ENCODE data around the gene DHRS7B. TPM values are rescaled to one million over a fixed set of nuclear protein-coding genes. Genes with fewer than 3 reads are reported as not detected.

Gene DHRS7B
- total RNA-seq, 1 donor from 2014 or later: 24.7 TPM

DNA sequence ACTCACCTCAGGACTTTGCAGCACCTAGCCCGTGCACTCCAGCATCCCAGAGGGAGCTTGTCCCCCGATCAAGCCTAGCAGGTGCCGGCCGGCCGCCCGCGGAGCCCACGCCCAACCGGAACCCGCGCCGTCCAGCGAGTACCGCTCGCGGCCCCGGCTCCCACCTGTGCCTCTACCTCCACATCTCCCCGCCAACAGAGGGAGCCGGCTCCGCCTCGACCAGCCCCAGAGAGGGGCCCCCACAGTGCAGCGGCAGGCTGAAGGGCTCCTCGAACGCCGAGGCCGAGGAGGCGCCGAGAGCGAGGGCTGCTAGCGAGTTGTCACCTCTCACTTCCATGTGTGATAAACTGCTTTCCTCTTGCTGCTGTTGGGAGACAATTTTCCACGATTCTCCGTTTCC, 41.1 kb upstream of the DHRS7B start:
- Histone ChIP-seq H3K4me3 (ENCODE audit: low read depth, low read length) (no peak overlapping the region), H3K36me3 (ENCODE audit: control insufficient read depth, insufficient read depth, low read length) (no peaks in the 10 kb centered on the region), H3K27me3 (ENCODE audit: control insufficient read depth, insufficient read depth, low read length) (no peaks in the 10 kb centered on the region)
- no peak for FAIRE-seq
- no peak for DNase-seq (ENCODE audit: low read depth)
- TF ChIP-seq, protein P1, sequence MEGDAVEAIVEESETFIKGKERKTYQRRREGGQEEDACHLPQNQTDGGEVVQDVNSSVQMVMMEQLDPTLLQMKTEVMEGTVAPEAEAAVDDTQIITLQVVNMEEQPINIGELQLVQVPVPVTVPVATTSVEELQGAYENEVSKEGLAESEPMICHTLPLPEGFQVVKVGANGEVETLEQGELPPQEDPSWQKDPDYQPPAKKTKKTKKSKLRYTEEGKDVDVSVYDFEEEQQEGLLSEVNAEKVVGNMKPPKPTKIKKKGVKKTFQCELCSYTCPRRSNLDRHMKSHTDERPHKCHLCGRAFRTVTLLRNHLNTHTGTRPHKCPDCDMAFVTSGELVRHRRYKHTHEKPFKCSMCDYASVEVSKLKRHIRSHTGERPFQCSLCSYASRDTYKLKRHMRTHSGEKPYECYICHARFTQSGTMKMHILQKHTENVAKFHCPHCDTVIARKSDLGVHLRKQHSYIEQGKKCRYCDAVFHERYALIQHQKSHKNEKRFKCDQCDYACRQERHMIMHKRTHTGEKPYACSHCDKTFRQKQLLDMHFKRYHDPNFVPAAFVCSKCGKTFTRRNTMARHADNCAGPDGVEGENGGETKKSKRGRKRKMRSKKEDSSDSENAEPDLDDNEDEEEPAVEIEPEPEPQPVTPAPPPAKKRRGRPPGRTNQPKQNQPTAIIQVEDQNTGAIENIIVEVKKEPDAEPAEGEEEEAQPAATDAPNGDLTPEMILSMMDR (IDR thresholded peaks at IDR 0.05; ENCODE audit: insufficient read depth, low read length, severe bottlenecking): no peak

DNA sequence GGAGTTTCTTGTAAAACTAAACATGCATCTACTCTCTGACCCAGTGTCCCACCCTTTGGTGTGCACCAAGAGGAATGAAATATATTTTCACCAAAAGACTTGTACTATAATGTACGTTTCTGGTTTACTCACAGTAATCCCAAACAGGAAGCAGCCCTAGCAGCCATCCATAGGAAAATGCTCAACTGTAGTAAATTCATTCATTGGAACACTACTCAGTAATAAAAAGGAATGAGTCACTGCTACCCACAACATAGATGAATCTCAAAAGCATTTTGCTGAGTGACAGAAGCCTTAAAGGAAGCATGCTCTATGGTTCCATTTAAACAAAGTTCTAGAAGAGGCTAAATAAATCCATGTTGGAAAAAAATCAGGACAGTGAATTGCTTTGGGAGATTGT, 37.6 kb upstream of the DHRS7B start:
- DNase-seq (ENCODE audit: low read depth): peak; percentile 58
- H3K27me3 ChIP-seq (ENCODE audit: control insufficient read depth, insufficient read depth, low read length): no peaks in the 10 kb centered on the region
- no peaks in the 10 kb centered on the region for H3K36me3 ChIP-seq (ENCODE audit: control insufficient read depth, insufficient read depth, low read length)
- H3K4me3 ChIP-seq (ENCODE audit: low read depth, low read length): no peak overlapping the region
- TF ChIP-seq, protein P1 (IDR thresholded peaks at IDR 0.05; ENCODE audit: insufficient read depth, low read length, severe bottlenecking): no peak
- no peak for FAIRE-seq

DNA sequence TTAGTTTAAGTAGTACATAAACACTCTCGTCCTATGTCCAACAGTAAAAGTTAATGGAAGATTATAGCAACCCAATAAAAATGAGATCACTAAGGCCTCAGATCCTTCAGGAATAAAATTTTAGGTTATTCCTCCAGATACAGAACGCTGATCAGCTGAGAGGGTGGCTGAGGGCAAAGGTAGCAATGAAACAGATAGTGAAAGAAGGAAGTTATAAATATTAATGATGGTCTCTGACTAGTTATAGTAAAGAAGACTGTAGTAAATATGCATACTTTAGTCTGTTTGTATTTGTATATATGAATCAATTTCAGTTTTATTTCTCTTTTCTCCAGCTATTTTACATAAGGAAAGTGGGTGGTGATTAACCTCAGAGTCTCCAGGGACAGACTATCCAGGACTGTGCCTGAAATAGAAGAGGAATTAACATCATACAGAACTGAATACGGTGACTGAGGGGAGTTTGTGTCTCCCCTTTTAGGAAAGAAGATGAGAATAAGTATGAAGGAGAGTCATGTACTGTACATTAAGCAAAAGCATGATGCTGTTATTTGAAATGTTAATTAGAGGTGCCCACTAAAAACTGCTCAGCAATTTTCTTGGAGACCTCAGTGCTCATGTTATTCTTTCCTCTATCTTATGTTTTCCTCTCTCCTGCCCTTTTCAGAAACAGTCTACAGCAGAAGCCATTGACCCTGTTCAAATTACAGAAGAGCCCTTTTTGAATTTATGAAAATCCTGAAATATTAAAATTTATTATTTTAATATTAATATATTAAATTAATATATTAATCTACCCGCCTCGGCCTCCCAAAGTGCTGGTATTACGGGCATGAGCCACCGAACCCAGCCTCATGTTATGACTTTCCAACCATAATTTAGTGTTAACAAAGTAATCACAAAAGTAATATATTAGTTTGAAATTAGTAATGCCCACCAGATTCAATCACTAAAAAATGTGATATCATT, 36.5 kb upstream of the DHRS7B start:
- DNase-seq (ENCODE audit: low read depth) (no peak), FAIRE-seq (no peak)
- Histone ChIP-seq H3K27me3 (ENCODE audit: control insufficient read depth, insufficient read depth, low read length) (no peaks in the 10 kb centered on the region), H3K36me3 (ENCODE audit: control insufficient read depth, insufficient read depth, low read length) (no peaks in the 10 kb centered on the region), H3K4me3 (ENCODE audit: low read depth, low read length) (no peak overlapping the region)
- TF ChIP-seq, protein P1 (IDR thresholded peaks at IDR 0.05; ENCODE audit: insufficient read depth, low read length, severe bottlenecking): no peak

DNA sequence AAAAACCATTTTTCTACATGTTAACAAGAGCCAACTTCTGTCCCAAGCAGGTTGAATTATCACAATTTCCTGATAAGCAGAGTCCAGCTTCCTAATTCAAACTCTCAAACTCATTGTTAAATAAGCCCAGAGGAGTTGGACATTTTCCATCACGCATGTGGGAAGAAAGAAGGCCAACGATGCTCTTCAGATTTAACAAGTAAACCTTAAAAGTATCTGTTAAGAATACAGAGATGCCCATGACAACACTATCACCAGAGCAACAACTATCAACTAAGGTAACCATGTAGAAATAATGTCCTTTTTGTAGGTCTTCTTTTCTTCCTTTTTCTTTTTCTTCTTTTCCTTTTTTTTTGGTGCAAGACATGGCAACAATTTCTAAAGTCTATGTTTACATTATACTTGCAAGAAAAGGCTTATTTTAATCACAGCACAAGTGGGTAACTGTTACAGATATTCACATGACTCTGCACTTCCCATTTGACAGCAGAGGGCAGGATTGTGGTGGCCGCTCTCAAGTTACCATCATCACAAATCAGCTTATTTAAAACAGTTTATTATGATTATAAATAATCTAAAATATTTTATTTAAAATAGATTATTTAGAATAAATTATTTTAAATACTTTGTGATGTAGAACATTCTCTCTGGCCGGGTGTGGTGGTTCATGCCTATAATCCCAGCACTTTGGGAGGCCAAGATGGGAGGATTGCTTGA, 35.7 kb upstream of the DHRS7B start:
- FAIRE-seq (no peak), DNase-seq (ENCODE audit: low read depth) (no peak)
- Histone ChIP-seq H3K27me3 (ENCODE audit: control insufficient read depth, insufficient read depth, low read length) (no peaks in the 10 kb centered on the region), H3K4me3 (ENCODE audit: low read depth, low read length) (no peak overlapping the region), H3K36me3 (ENCODE audit: control insufficient read depth, insufficient read depth, low read length) (no peaks in the 10 kb centered on the region)
- TF ChIP-seq, protein P1 (IDR thresholded peaks at IDR 0.05; ENCODE audit: insufficient read depth, low read length, severe bottlenecking): no peak

DNA sequence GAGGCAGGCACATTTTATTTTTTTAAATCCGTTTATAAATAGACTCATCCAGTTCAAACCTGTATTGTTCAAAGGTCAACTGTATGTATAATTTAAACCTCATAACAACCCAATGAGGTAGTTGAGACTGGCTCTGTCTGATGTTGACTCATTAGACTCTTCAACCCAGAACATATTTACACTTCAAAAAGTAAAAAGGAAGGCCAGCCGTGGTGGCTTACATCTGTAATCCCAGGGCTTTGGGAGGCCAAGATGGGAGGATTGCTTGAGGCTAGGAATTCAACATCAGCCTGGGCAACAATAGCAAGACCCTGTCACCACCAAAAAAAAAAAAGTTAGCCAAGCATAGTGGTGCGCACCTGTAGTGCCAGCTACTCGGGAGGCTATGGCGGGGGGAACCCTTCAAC, 32.5 kb upstream of the DHRS7B start:
- Histone ChIP-seq H3K36me3 (ENCODE audit: control insufficient read depth, insufficient read depth, low read length) (no peaks in the 10 kb centered on the region), H3K27me3 (ENCODE audit: control insufficient read depth, insufficient read depth, low read length) (no peaks in the 10 kb centered on the region), H3K4me3 (ENCODE audit: low read depth, low read length) (no peak overlapping the region)
- DNase-seq (ENCODE audit: low read depth) (peak; percentile 33), FAIRE-seq (no peak)
- TF ChIP-seq, protein P1 (IDR thresholded peaks at IDR 0.05; ENCODE audit: insufficient read depth, low read length, severe bottlenecking): no peak
